Endothelial cell of umbilical vein (primary cell): ENCODE data around the gene XXYLT1. TPM values are rescaled to one million over a fixed set of nuclear protein-coding genes. Genes with fewer than 3 reads are reported as not detected.

ENCODE experiments used
- BruUV-seq: library from RNA; stranded (reverse); fragments of 400-500 nt; replicated peaks from 2 replicates; lab custom pipeline; 2021; lab: Mats Ljungman, UMichigan
- CTCF ChIA-PET: fragments of 300-600, 350-600 bp; sonication (Branson Sonifier 250); formaldehyde crosslinking; loops from one replicate; lab custom pipeline; 2021; ENCODE audit warnings: antibody characterized with exemption, inconsistent platforms; lab: Charles Lee
- POLR2A ChIA-PET: fragments of 300-600, 350-600 bp; sonication (Branson Sonifier 250); formaldehyde crosslinking; loops from one replicate; lab custom pipeline; 2021; ENCODE audit warnings: antibody characterized with exemption, inconsistent platforms; lab: Charles Lee
- DNase-seq: peaks from one replicate; pipeline ENCODE4 v3.0.0-alpha.2; 2011; ENCODE audit warnings: low read depth, low spot score
- FAIRE-seq: peaks from 2 replicates; lab custom pipeline; 2011; peaks lifted over from hg19 to GRCh38; lab: Jason Lieb, UNC
- H2AFZ ChIP-seq: 2 replicates; pipeline ENCODE4 v1.6.0; 2012; ENCODE audit warnings: low read depth, low read length, control low read depth, inconsistent platforms
- H3K27ac ChIP-seq: 2 replicates; pipeline ENCODE4 v1.5.1; 2011; ENCODE audit warnings: low read depth, mild to moderate bottlenecking, control low read depth, low read length, moderate library complexity; ENCODE audit not compliant: insufficient read depth
- H3K27me3 ChIP-seq, 2 experiments: 2 replicates each; pipeline versions ENCODE4 v1.6.0 to v1.6.1; 2011; ENCODE audit warnings: low read length in 2 of 2, mixed read lengths in 1 of 2; ENCODE audit not compliant: control insufficient read depth in 2 of 2, insufficient read depth in 2 of 2
- H3K36me3 ChIP-seq, 2 experiments: 2 replicates in 1 of 2; 3 replicates in 1 of 2; pipeline ENCODE4 v1.5.1; 2011; ENCODE audit warnings: low read length in 2 of 2, mild to moderate bottlenecking in 1 of 2, moderate library complexity in 1 of 2; ENCODE audit not compliant: control insufficient read depth in 2 of 2, insufficient read depth in 2 of 2; ENCODE audit errors: extremely low read depth in 1 of 2
- H3K4me1 ChIP-seq: 3 replicates; pipeline ENCODE4 v1.5.1; 2011; ENCODE audit warnings: mild to moderate bottlenecking, low read length; ENCODE audit not compliant: control insufficient read depth, insufficient read depth; ENCODE audit errors: extremely low read depth
- H3K4me2 ChIP-seq: 2 replicates; pipeline ENCODE4 v1.6.1; 2011; ENCODE audit warnings: low read length, control low read depth, mixed read lengths; ENCODE audit not compliant: insufficient read depth
- H3K4me3 ChIP-seq, 3 experiments: fragments of 200-600 bp in 1 of 3; sonication (generic), shearing (Covaris generic) in 1 of 3; replicated peaks in 1 of 3; 2 replicates each; pipeline ENCODE4 v1.5.1; 2011 to 2016; ENCODE audit warnings: control low read depth in 3 of 3, low read length in 3 of 3, mild to moderate bottlenecking in 2 of 3, inconsistent platforms in 1 of 3, low read depth in 1 of 3, moderate library complexity in 1 of 3; ENCODE audit not compliant: insufficient read depth in 1 of 3
- H3K79me2 ChIP-seq: 2 replicates; pipeline ENCODE4 v1.6.0; 2012; ENCODE audit warnings: low read length, inconsistent platforms; ENCODE audit not compliant: control insufficient read depth, insufficient read depth
- H3K9ac ChIP-seq: replicated peaks from 2 replicates; pipeline ENCODE3; 2011; ENCODE audit warnings: low read length, control low read depth; ENCODE audit not compliant: insufficient read depth; ENCODE audit errors: extremely low read depth
- H3K9me1 ChIP-seq: replicated peaks from 3 replicates; pipeline ENCODE4 v1.6.0; 2011; ENCODE audit warnings: mild to moderate bottlenecking, low read length; ENCODE audit not compliant: control insufficient read depth, insufficient read depth; ENCODE audit errors: extremely low read depth
- H3K9me3 ChIP-seq: replicated peaks from 2 replicates; pipeline ENCODE4 v1.5.1; 2012; ENCODE audit warnings: low read length, inconsistent platforms; ENCODE audit not compliant: control insufficient read depth, insufficient read depth
- H4K20me1 ChIP-seq: replicated peaks from 2 replicates; pipeline ENCODE3; 2011; ENCODE audit warnings: mild to moderate bottlenecking, low read length; ENCODE audit not compliant: control insufficient read depth, insufficient read depth; ENCODE audit errors: extremely low read depth
- CTCF ChIP-seq, 2 donors: IDR thresholded peaks; 1 replicate in 1 of 2; 2 replicates in 1 of 2; pipeline ENCODE4 v1.5.1; 2011; ENCODE audit warnings: low read length in 2 of 2, mild to moderate bottlenecking in 2 of 2, moderate library complexity in 2 of 2, control low read depth in 1 of 2, inconsistent platforms in 1 of 2, low read depth in 1 of 2; ENCODE audit not compliant: insufficient read depth in 1 of 2; ENCODE audit errors: extremely low read depth in 1 of 2
- EZH2 ChIP-seq: IDR thresholded peaks from 2 replicates; pipeline ENCODE4 v1.6.1; 2012; ENCODE audit warnings: borderline replicate concordance, low read depth, mild to moderate bottlenecking, moderate library complexity, low read length, inconsistent platforms; ENCODE audit not compliant: severe bottlenecking
- FOS ChIP-seq: IDR thresholded peaks from 2 replicates; pipeline ENCODE4 v1.6.1; 2011; ENCODE audit warnings: mild to moderate bottlenecking, low read length, moderate library complexity, borderline replicate concordance; ENCODE audit not compliant: insufficient read depth
- GATA2 ChIP-seq: IDR thresholded peaks from 2 replicates; pipeline ENCODE4 v1.7.0; 2011; ENCODE audit warnings: low read depth, mild to moderate bottlenecking, moderate library complexity, mixed read lengths, low read length; ENCODE audit not compliant: insufficient read length, insufficient read depth
- JUN ChIP-seq: IDR thresholded peaks from 2 replicates; pipeline ENCODE4 v1.6.1; 2011; ENCODE audit warnings: borderline replicate concordance, low read depth; ENCODE audit not compliant: insufficient read length, insufficient read depth
- MAX ChIP-seq: IDR thresholded peaks from 2 replicates; pipeline ENCODE4 v1.6.1; 2011; ENCODE audit not compliant: insufficient read depth, insufficient read length
- MYC ChIP-seq: IDR thresholded peaks from one replicate; pipeline ENCODE4 v1.6.1; 2011; ENCODE audit warnings: mild to moderate bottlenecking, low read depth, low read length
- POLR2A ChIP-seq: IDR thresholded peaks from 2 replicates; pipeline ENCODE4 v1.6.1; 2012; ENCODE audit warnings: low read depth, mild to moderate bottlenecking, control low read depth, low read length
- POLR2AphosphoS5 ChIP-seq: IDR thresholded peaks from 2 replicates; pipeline ENCODE4 v1.6.1; 2012; ENCODE audit warnings: low read depth, mild to moderate bottlenecking, control low read depth, low read length, moderate library complexity; ENCODE audit not compliant: insufficient read depth
- dilution Hi-C: fragments of 300-500 bp; cut with MboI; formaldehyde crosslinking; loops from one replicate; pipeline ENCODE4 v1.15.0; 2019; ENCODE audit warnings: low sequenced_read_pairs; ENCODE audit not compliant: extremely low pct_ligation_motif_present
- intact Hi-C: fragments of 100-400 bp; cut with micrococcal nuclease; formaldehyde crosslinking; loops from one replicate; pipeline ENCODE4 v1.10.0; 2022
- polyA plus RNA-seq, 4 experiments: library from polyadenylated mRNA; depleted of rRNA in 3 of 4; stranded (reverse) in 3 of 4; unstranded in 1 of 4; fragments of >200 nt; gene quantifications; 2 replicates each; pipeline versions ENCODE4 v1.2.1 to v1.2.3, GENCODE V29; 2011 to 2012; ENCODE audit warnings: missing spikeins in 1 of 4
- total RNA-seq: library from RNA; stranded (reverse); gene quantifications from 2 replicates; pipeline ENCODE4 v1.2.3, GENCODE V29; 2021

Gene XXYLT1
- total and polyA plus RNA-seq, 2 donors (not counting 3 experiments of a cell fraction or from before 2014, with no cell fraction given), result 54.4 to 78.1 TPM

GRCh38 chr3:195175476-195176337, 95.3 kb downstream of the XXYLT1 start:
- no TSS peak for BruUV-seq

More at GRCh38 chr3:195175476-195176337, 95.3 kb downstream of the XXYLT1 start:
- Histone ChIP-seq H3K9me3 (no peaks in the 10 kb centered on the region), H3K4me1 (peaks cover 51% of the 10 kb centered on the region), H3K4me3 (no peak overlapping the region), H3K9ac (no peak overlapping the region), H3K4me2 (no peak overlapping the region), H4K20me1 (no peaks in the 10 kb centered on the region), H3K36me3 (peaks cover 0 to 4% of the 10 kb centered on the region in 2 experiments), H3K27me3 (no peaks in the 10 kb centered on the region), H3K79me2 (no peaks in the 10 kb centered on the region), H2AFZ (no peak overlapping the region), H3K27ac (no peak overlapping the region), H3K9me1 (no peaks in the 10 kb centered on the region)
- TF ChIP-seq JUN (no peak), MAX (no peak), EZH2 (no peak), POLR2A (no peak), MYC (no peak), POLR2AphosphoS5 (no peak), GATA2 (no peak), FOS (no peak), CTCF (IDR thresholded peaks at IDR 0.05; ENCODE audit: extremely low read depth in 1 of 2, insufficient read depth in 1 of 2, low read depth in 1 of 2, low read length in 2 of 2) (no peak)
- DNase-seq, result no peak
- POLR2A ChIA-PET, result no interaction called here
- no peak for FAIRE-seq
- intact Hi-C loops (no loop called here), dilution Hi-C loops (no loop called here)
- CTCF ChIA-PET, result no interaction called here
